Esophagus squamous epithelium (tissue), 5 donors: ENCODE data around the gene MYBL2. TPM values are rescaled to one million over a fixed set of nuclear protein-coding genes. Genes with fewer than 3 reads are reported as not detected.

Experiments
- DNase-seq: peaks from one replicate; lab custom pipeline; 2025; lab: John Stamatoyannopoulos, UW
- H3K27ac ChIP-seq, 4 donors: fragments of 200-600 bp; sonication (generic); one replicate each; pipeline ENCODE4 v1.5.1; 2016 to 2019; ENCODE audit warnings: mild to moderate bottlenecking in 1 of 4
- H3K27me3 ChIP-seq, 4 donors: fragments of 200-600 bp; sonication (generic); 1 replicate in 3 of 4; 2 replicates in 1 of 4; pipeline versions ENCODE4 v1.5.1 to v1.6.0; 2017 to 2021; ENCODE audit warnings: antibody characterized with exemption in 1 of 4
- H3K36me3 ChIP-seq, 3 donors: fragments of 200-600 bp; sonication (generic); one replicate each; pipeline ENCODE4 v1.5.1; 2016 to 2019
- H3K4me1 ChIP-seq, 3 donors: fragments of 200-600 bp; sonication (generic); one replicate each; pipeline ENCODE4 v1.5.1; 2017 to 2019
- H3K4me3 ChIP-seq, 4 donors: fragments of 200-600 bp; sonication (generic); 1 replicate in 3 of 4; 2 replicates in 1 of 4; pipeline ENCODE4 v1.5.1; 2016 to 2019; ENCODE audit warnings: mild to moderate bottlenecking in 2 of 4, moderate library complexity in 1 of 4
- H3K9me3 ChIP-seq, 3 donors: fragments of 200-600 bp; sonication (generic); one replicate each; pipeline ENCODE4 v1.5.1; 2016 to 2019
- CTCF ChIP-seq, 6 experiments: fragments of 450-650 bp in 4 of 6; fragments of 200-600 bp in 2 of 6; sonication (generic) in 2 of 6; IDR thresholded peaks; one replicate each; pipeline ENCODE4 v1.5.1; 2016 to 2019; ENCODE audit warnings: antibody characterized with exemption in 6 of 6, mild to moderate bottlenecking in 4 of 6, moderate library complexity in 4 of 6
- POLR2A ChIP-seq, 4 donors: fragments of 450-650 bp; IDR thresholded peaks; one replicate each; pipeline ENCODE4 v1.6.1; 2017; ENCODE audit warnings: antibody characterized with exemption in 4 of 4, mild to moderate bottlenecking in 4 of 4, moderate library complexity in 3 of 4
- WGBS, 2 donors: methylation state at CpG; one replicate each; pipeline ENCODE4 v1.1.5; 2018; 5-methylcytosine and 5-hydroxymethylcytosine counted together
- intact Hi-C: fragments of 100-400 bp; cut with DNase I; formaldehyde crosslinking; loops from one replicate; pipeline ENCODE4 v1.15.0; 2022
- total RNA-seq, 4 donors: library from RNA; depleted of rRNA; stranded (reverse); fragments of >200 nt; gene quantifications; one replicate each; pipeline ENCODE4 v1.1.0, GENCODE V29; 2016
- donor health status: DM: yes; HTN: yes; CAD: no.

The MYBL2 gene
- total RNA-seq, 4 donors from 2014 or later: 3.1 to 19.9 (median 11.9) TPM

GRCh38 chr20:43748274-43748673 lies 81.4 kb downstream of the MYBL2 start:
- WGBS, 2 donors: 95 to 100% methylated on average over 1 of the region's 1 CpG
- no peak overlapping the region for H3K27ac ChIP-seq
- no peak for DNase-seq

GRCh38 chr20:43749734-43750294 lies 82.9 kb downstream of the MYBL2 start:
- DNase-seq: no peak
- Histone ChIP-seq H3K4me3 (no peak overlapping the region), H3K9me3 (no peaks in the 10 kb centered on the region), H3K27ac (peak overlapping the region; percentile 11 to 89 (median 72)), H3K27me3 (peaks cover 0 to 55% (median 0%) of the 10 kb centered on the region in 4 donors), H3K36me3 (no peaks in the 10 kb centered on the region), H3K4me1 (peaks cover 6 to 16% (median 12%) of the 10 kb centered on the region in 3 donors)
- intact Hi-C loops: loop anchor here (5.0 to 10.0 kb wide), 2 partner anchors 332 to 425 kb away; no protein-coding TSS in a partner anchor
- WGBS, 2 donors: 0 to 20% methylated on average over 9 to 17 of the region's 23 CpGs
- TF ChIP-seq CTCF (IDR thresholded peaks at IDR 0.05) (peak; percentile 98 to 100 (median 99)), POLR2A (IDR thresholded peaks at IDR 0.05) (no peak)

More at GRCh38 chr20:43748274-43748673, 81.4 kb downstream of the MYBL2 start:
- no peak for TF ChIP-seq CTCF (IDR thresholded peaks at IDR 0.05)
- no peak for TF ChIP-seq POLR2A (IDR thresholded peaks at IDR 0.05)
- Histone ChIP-seq H3K9me3 (no peaks in the 10 kb centered on the region), H3K27me3 (peaks cover 0 to 70% (median 0%) of the 10 kb centered on the region in 4 donors), H3K36me3 (no peaks in the 10 kb centered on the region), H3K4me3 (no peak overlapping the region), H3K4me1 (peaks cover 6 to 16% (median 12%) of the 10 kb centered on the region in 3 donors)
- intact Hi-C loops: loop anchor here (5.0 kb wide), 1 partner anchor 334 kb away; no protein-coding TSS in a partner anchor

GRCh38 chr20:43750774-43751166 lies 83.9 kb downstream of the MYBL2 start:
- no peak for DNase-seq
- H3K27ac ChIP-seq: peak overlapping the region; percentile 11 to 89 (median 72)
- peaks cover 6 to 16% (median 12%) of the 10 kb centered on the region in 3 donors for H3K4me1 ChIP-seq
- no peaks in the 10 kb centered on the region for H3K36me3 ChIP-seq
- H3K27me3 ChIP-seq: peaks cover 0 to 45% (median 0%) of the 10 kb centered on the region in 4 donors
- TF ChIP-seq CTCF (IDR thresholded peaks at IDR 0.05) (no peak), POLR2A (IDR thresholded peaks at IDR 0.05) (no peak)
- H3K9me3 ChIP-seq: no peaks in the 10 kb centered on the region
- H3K4me3 ChIP-seq: no peak overlapping the region
- intact Hi-C loops: loop anchor here (10.0 kb wide), 1 partner anchor 424 kb away; no protein-coding TSS in a partner anchor

- 58 to 67% methylated on average over 10 to 11 of the region's 11 CpGs for WGBS, 2 donors
- no peaks in the 10 kb centered on the region for H3K9me3 ChIP-seq
- no peak overlapping the region for H3K4me3 ChIP-seq
- peak overlapping the region; percentile 24 to 89 (median 72) for H3K27ac ChIP-seq
- DNase-seq: no peak
- intact Hi-C loops: loop anchor here (10.0 kb wide), 1 partner anchor 423 kb away; no protein-coding TSS in a partner anchor
- TF ChIP-seq POLR2A (IDR thresholded peaks at IDR 0.05): peak in 1 of 4 donors; percentile 35
- TF ChIP-seq CTCF (IDR thresholded peaks at IDR 0.05): peak in 1 of 6 experiments; percentile 8
- no peaks in the 10 kb centered on the region for H3K36me3 ChIP-seq
- H3K4me1 ChIP-seq: peaks cover 6 to 16% (median 12%) of the 10 kb centered on the region in 3 donors
- H3K27me3 ChIP-seq: peaks cover 0 to 39% (median 0%) of the 10 kb centered on the region in 4 donors
Observed at GRCh38 chr20:43751167-43752050, 84.5 kb downstream of the MYBL2 start.
